ENCODE measurements around the gene SMTN.

Gene SMTN

DNA sequence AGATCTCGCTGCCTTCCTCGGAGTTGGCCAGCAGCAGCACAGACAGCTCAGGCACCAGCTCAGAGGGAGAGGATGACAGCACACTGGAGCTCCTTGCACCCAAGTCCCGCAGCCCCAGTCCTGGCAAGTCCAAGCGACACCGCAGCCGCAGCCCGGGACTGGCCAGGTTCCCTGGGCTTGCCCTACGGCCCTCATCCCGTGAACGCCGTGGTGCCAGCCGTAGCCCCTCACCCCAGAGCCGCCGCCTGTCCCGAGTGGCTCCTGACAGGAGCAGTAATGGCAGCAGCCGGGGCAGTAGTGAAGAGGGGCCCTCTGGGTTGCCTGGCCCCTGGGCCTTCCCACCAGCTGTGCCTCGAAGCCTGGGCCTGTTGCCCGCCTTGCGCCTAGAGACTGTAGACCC is 52.8 kb downstream of the SMTN start:
- no peak for DNase-seq

- no peak for DNase-seq
Measured at GRCh38 chr22:31134688-31135087, 53.6 kb downstream of the SMTN start.

- DNase-seq: no peak
Measured at GRCh38 chr22:31135706-31136105, 54.6 kb downstream of the SMTN start.

DNA sequence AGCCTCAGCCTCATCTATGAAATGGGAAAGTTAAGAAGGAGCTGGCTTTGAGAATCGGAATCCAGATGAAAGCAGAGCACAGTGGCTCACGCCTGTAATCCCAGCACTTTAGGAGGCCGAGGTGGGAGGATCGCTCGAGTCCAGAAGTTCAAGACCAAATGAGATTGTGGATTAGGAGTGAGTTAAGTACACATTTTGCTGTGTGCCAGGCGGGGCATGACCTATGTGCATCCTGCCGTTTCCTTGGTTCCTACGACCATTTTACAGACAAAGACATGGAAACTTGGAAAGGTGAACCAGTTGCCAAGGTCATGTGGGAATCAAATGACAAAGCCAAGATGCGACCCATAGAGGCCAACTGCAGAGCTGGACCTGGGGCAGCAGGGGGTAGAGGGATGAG is 55.0 kb downstream of the SMTN start:
- DNase-seq: no peak

GRCh38 chr22:31136711-31137110 is 55.6 kb downstream of the SMTN start:
- DNase-seq: no peak

GRCh38 chr22:31137721-31138120 is 56.6 kb downstream of the SMTN start:
- no peak for DNase-seq

- DNase-seq: no peak
Measured at GRCh38 chr22:31138126-31138525, 57.0 kb downstream of the SMTN start.

- DNase-seq: no peak
Measured at GRCh38 chr22:31139066-31139465, 57.9 kb downstream of the SMTN start.

DNA sequence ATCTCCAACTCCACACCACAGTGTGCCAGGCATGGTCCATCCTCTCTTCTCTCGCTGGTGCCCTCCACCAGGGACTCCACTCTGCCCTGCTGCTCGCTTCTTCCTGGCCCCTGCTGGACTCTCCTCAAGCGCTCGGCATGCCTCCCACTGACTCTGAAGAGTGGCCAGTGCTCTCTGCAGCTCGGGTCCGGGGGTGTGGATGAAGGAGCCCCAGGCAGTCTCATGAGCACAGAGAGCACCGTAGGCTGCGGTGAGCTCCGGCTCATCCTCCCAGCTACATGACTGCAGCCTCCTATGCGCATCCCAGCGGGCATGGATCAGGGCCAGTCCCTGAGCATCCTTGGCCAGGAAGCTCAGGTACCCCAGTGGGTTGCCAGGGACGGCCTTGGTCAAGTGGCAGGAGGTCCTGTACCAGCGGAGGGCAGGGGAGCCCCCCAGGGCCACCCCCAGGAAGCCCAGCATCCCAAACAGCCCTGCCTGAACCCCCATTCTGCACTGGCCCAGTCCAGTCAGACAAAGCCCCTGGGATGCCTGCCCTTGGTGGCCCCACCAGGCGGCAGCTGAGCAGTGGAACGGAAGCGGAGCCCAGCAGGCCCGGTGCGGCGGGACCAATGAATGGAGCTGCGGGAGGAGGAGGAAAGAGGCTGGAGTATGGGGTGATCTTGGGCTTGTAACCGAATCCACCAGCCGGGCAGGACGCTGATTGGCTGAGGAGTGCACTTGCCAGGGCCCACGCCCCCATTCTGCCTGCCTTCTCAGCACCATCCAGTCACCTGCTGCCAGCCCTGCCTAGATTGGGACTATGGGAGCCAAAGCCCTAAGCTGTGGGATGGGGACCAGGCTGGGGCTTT is 59.0 kb downstream of the SMTN start, which contains the start of gene PLA2G3:
TSS of gene PLA2G3 (minus strand) at position 643 of the 851 bp plus-strand sequence. CDS start at position 489, 154 bp downstream.
- no peak for DNase-seq

- no peak for DNase-seq
Measured at GRCh38 chr22:31140746-31141145, 59.6 kb downstream of the SMTN start.

DNA sequence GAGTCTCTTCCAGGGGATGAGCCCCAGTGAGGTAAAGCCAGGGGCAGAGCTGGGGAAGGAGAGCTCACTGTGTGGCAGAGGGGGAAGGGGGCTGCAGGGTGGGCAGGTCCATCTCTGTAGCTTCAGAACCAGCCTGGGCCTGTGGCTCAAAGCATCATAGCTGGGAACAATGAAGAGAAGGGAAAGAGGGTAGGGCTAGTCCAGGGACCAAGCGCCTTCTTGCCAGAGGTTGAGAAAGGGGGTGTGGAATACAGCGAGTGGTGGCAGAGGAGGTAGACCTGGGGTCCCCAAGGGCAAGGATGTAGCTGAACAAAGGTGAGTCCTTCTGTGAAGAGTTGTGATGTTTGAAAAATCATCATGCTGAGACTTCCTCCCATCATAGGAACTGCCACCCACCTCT is 60.4 kb downstream of the SMTN start:
- no peak for DNase-seq

GRCh38 chr22:31142285-31142684 is 61.2 kb downstream of the SMTN start:
- no peak for DNase-seq

DNA sequence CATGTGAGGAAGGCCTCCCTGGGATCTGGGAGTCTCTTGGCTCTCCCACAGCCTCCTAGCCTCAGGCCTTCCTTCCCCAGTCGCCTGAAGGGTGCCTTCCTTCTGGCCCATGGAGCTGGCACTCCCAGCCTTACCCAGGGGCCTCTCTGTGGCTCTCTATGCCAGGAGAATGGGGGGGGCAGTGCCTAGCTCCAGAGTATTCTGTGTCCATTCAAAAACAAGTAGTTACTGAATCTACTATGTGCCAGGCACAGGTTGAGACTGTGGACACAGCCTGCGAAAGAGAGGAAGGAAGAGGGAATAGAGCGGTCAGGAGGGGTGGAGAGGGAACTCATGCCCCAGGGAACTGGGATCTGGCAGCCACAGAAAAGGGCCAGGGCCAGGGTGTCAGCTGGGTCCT is 61.9 kb downstream of the SMTN start:
- no peak for DNase-seq

DNA sequence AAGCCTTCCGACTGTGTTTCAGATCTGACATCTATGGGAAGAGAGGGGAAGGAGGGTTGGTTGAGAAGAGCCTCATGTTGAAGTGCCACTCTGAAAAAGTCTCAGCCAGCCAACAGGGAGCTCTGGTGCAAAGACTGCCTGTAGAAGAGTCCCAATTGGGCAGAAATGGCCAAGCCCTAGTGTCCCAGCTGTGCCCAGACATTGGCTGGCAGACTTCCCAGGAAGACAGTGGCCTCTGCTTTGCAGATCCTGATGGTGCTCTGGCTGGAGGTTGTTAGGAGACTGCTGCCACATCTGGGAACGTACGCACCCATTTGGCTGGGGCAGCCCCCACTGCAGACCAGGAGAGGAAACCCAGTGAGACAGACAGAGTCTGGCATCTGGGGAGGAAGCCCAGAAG is 62.4 kb downstream of the SMTN start:
- DNase-seq: no peak

GRCh38 chr22:31144223-31144622 is 63.1 kb downstream of the SMTN start:
- no peak for DNase-seq

GRCh38 chr22:31148488-31148887 is 67.4 kb downstream of the SMTN start:
- DNase-seq: no peak

- DNase-seq: peak; percentile 63 to 71
Measured at GRCh38 chr22:31148953-31149627, 68.0 kb downstream of the SMTN start.

- no peak for DNase-seq
Measured at GRCh38 chr22:31150615-31151014, 69.5 kb downstream of the SMTN start.

- no peak for DNase-seq
Measured at GRCh38 chr22:31151872-31152271, 70.8 kb downstream of the SMTN start.

DNA sequence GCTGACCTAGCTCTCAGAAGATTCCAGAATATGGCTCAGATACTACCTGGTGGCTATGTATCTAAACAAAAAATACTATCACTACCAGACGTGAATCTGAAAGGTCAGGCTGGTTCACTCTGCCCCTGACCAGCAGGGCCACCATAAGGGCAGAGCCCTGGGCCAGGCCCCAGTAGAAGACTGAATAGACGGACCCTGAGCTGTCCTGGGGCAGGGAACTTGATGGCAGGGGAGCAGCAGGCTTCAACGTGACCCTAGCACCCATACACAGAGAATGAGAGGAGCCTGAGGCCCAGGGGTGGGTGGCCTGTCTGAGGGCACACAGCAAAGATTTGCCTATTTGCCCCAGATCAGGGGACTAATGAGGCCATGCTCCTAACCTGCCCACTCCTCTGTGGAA is 72.2 kb downstream of the SMTN start:
- no peak for DNase-seq

Data from cerebellar nuclear complex (tissue), 1 donor.